Measurements from ENCODE around the gene FSHR.

- TF ChIP-seq CTCF (IDR thresholded peaks at IDR 0.05; ENCODE audit: low read depth, low read length) (no peak), MYC (IDR thresholded peaks at IDR 0.05; ENCODE audit: low read depth, low read length) (no peak)
These were observed 37.7 kb upstream of the FSHR start for GRCh38 chr2:49192036-49192435.
